ENCODE data around the gene LNPEP.
A peak's percentile ranks its signal among the peaks of the same experiment; 100 is the strongest.

The LNPEP gene

DNA sequence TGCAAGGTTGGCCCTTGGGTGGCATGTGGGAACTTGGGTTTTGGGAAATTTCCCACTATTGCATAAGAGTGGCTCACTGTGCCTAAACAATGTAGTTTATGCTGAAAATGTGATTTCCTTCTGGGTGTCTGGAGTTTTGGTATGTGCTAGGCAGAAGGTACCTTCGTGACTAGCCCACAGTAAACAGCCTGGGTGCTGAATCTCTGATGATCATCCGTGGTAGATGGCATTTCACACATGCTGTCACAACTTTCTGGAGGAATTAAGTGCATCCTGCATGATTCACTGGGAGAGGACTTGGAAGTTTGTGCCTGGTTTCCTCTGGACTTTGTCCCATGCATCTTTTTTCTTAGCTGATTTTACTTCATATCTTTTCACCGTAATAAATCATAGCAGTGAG, 64.5 kb downstream of the LNPEP start:
- H3K4me3 ChIP-seq (replicated peaks in 1 of 2; ENCODE audit: low read depth in 2 of 2, low read length in 2 of 2) = no peak overlapping the region
- TF ChIP-seq, protein P1, sequence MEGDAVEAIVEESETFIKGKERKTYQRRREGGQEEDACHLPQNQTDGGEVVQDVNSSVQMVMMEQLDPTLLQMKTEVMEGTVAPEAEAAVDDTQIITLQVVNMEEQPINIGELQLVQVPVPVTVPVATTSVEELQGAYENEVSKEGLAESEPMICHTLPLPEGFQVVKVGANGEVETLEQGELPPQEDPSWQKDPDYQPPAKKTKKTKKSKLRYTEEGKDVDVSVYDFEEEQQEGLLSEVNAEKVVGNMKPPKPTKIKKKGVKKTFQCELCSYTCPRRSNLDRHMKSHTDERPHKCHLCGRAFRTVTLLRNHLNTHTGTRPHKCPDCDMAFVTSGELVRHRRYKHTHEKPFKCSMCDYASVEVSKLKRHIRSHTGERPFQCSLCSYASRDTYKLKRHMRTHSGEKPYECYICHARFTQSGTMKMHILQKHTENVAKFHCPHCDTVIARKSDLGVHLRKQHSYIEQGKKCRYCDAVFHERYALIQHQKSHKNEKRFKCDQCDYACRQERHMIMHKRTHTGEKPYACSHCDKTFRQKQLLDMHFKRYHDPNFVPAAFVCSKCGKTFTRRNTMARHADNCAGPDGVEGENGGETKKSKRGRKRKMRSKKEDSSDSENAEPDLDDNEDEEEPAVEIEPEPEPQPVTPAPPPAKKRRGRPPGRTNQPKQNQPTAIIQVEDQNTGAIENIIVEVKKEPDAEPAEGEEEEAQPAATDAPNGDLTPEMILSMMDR (IDR thresholded peaks at IDR 0.05; ENCODE audit: low read depth, low read length) = no peak
- DNase-seq (ENCODE audit: low read depth in 2 of 2) = no peak

- TF ChIP-seq, protein P1 (IDR thresholded peaks at IDR 0.05; ENCODE audit: low read depth, low read length) = no peak
- DNase-seq (ENCODE audit: low read depth in 2 of 2) = no peak
- H3K4me3 ChIP-seq (replicated peaks in 1 of 2; ENCODE audit: low read depth in 2 of 2, low read length in 2 of 2) = no peak overlapping the region
These were observed 67.1 kb downstream of the LNPEP start for GRCh38 chr5:97002983-97003382.

- no peak for DNase-seq (ENCODE audit: low read depth in 2 of 2)
- TF ChIP-seq, protein P1 (IDR thresholded peaks at IDR 0.05; ENCODE audit: low read depth, low read length) = no peak
- H3K4me3 ChIP-seq (replicated peaks in 1 of 2; ENCODE audit: low read depth in 2 of 2, low read length in 2 of 2) = no peak overlapping the region
These were observed 68.7 kb downstream of the LNPEP start for GRCh38 chr5:97004423-97005060.

DNA sequence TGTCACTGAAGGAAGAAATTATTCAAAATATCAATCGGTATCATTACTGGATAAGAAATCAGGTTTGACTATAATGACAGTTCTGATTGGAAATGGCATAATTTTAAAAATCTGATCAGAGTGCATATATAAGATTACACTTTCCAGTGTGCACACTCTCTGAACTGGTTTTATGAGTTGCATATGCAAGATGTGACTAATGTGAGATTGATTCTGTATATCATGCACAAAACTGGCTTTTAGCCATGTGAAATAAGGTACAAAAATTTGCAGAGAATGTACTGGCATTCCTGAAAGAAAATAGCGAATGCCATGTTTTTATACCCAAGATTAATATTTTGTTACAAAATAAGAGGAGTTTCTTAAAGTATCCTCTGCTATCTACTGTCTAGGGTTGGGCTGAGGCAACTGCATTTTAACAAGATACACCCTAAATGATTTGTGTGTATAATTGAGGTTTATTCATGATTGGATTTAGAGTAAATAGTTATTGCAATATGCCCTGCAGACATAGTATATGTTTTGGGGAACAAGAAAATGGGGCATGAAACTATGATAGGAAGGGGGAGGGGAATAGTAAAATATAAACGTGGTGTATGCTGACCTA, 70.7 kb downstream of the LNPEP start:
- TF ChIP-seq, protein P1 (IDR thresholded peaks at IDR 0.05; ENCODE audit: low read depth, low read length) = no peak
- peak in 1 of 2 donors; percentile 41 for DNase-seq (ENCODE audit: low read depth in 2 of 2)
- H3K4me3 ChIP-seq (replicated peaks in 1 of 2; ENCODE audit: low read depth in 2 of 2, low read length in 2 of 2) = no peak overlapping the region

DNA sequence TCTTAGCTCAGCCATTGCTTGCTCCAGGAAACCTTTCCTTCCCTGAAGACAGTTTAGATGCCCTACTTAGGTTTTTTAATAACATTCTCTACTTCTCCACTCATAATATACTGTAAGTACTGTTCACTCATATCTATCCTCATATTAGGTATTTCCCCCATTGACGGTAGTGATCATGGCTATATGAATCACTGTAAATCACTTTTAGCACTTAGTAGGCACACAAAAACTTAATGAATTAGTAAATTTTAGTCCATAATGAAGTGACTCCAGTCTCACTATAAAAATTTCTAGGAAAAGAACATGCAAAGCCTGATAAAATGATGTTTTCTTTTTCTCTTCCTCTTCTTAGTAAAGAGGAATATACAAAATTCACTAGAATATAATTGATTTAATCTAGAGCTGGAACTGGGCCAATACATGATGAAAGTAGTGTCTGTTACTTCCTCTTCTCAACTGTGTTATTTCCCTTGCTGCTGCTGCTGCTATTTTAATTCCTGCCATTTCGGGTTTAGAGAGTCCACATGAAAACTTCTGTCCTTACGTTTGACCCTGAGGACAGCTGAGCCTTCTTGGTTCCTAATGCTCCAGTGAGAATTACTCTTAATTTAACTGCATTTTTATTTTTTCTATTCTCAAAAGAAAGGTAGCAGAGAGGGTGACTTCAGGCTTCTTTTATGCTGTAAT, 73.5 kb downstream of the LNPEP start:
- TF ChIP-seq, protein P1 (IDR thresholded peaks at IDR 0.05; ENCODE audit: low read depth, low read length) = no peak
- peak; percentile 44 to 51 for DNase-seq (ENCODE audit: low read depth in 2 of 2)
- no peak overlapping the region for H3K4me3 ChIP-seq (replicated peaks in 1 of 2; ENCODE audit: low read depth in 2 of 2, low read length in 2 of 2)

DNA sequence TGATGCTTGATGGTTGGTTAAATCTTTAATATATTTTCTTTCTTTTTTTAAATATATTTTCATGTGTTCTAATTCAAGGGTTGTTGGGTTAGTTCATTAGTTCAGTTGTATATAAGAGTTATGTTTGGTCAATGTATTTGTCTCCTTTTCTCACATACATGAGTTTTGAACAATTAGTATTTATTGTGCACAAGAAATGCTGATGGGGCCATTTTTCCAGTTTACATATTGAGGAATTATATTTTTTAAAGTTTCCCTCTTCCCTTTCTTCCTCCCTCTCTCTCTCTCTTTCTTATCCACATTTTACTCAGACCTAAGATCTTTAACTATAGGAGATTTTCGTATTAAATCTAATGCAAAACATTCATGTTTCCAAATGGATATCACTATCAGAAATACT, 74.0 kb downstream of the LNPEP start:
- H3K4me3 ChIP-seq (replicated peaks in 1 of 2; ENCODE audit: low read depth in 2 of 2, low read length in 2 of 2) = no peak overlapping the region
- TF ChIP-seq, protein P1 (IDR thresholded peaks at IDR 0.05; ENCODE audit: low read depth, low read length) = no peak
- no peak for DNase-seq (ENCODE audit: low read depth in 2 of 2)

All from cardiac fibroblast (primary cell).